H1 (cell line): ENCODE measurements around the gene EYA2. TPM values are rescaled to one million over a fixed set of nuclear protein-coding genes. Genes with fewer than 3 reads are reported as not detected.

Source experiments
- CTCF ChIA-PET: fragments of 300-600 bp; sonication (Branson Sonifier 250); formaldehyde crosslinking; loops from one replicate; lab custom pipeline; 2021; ENCODE audit not compliant: partially characterized antibody; lab: Charles Lee
- POLR2A ChIA-PET: fragments of 300-600 bp; sonication (Branson Sonifier 250); formaldehyde crosslinking; loops from one replicate; lab custom pipeline; 2021; ENCODE audit warnings: inconsistent platforms; ENCODE audit not compliant: partially characterized antibody; lab: Charles Lee
- DNase-seq, 2 experiments: peaks; one replicate each; pipeline versions ENCODE4 v3.0.0 to v3.0.0-alpha.2; 2010 to 2022; ENCODE audit warnings: low spot score in 2 of 2, low read depth in 1 of 2, mixed read lengths in 1 of 2
- FAIRE-seq: peaks from 2 replicates; lab custom pipeline; 2011; peaks lifted over from hg19 to GRCh38; lab: Jason Lieb, UNC
- H2AFZ ChIP-seq: 2 replicates; pipeline ENCODE4 v1.8.1; 2012; ENCODE audit warnings: low read length, inconsistent platforms
- H2AK5ac ChIP-seq: 2 replicates; pipeline ENCODE4 v1.6.1; 2013; ENCODE audit warnings: low read depth, low read length
- H2BK120ac ChIP-seq: replicated peaks from 2 replicates; pipeline ENCODE3; 2013; ENCODE audit warnings: low read depth, low read length, inconsistent platforms
- H2BK12ac ChIP-seq: 2 replicates; pipeline ENCODE4 v1.6.1; 2013; ENCODE audit warnings: low read depth, low read length
- H2BK15ac ChIP-seq: 2 replicates; pipeline ENCODE4 v1.6.1; 2013; ENCODE audit warnings: low read length
- H2BK20ac ChIP-seq: 2 replicates; pipeline ENCODE4 v1.6.1; 2013; ENCODE audit warnings: low read length
- H2BK5ac ChIP-seq: 2 replicates; pipeline ENCODE4 v1.6.1; 2013; ENCODE audit warnings: low read depth, low read length
- H3K14ac ChIP-seq: 2 replicates; pipeline ENCODE4 v1.6.1; 2013; ENCODE audit warnings: inconsistent platforms; ENCODE audit not compliant: insufficient read length
- H3K18ac ChIP-seq: 2 replicates; pipeline ENCODE4 v1.6.1; 2013; ENCODE audit warnings: low read length; ENCODE audit errors: extremely low read depth
- H3K23ac ChIP-seq: 2 replicates; pipeline ENCODE4 v1.6.1; 2013; ENCODE audit warnings: inconsistent platforms; ENCODE audit not compliant: insufficient read length
- H3K23me2 ChIP-seq: 2 replicates; pipeline ENCODE4 v1.6.1; 2013; ENCODE audit warnings: low read depth, low read length
- H3K27ac ChIP-seq: 2 replicates; pipeline ENCODE4 v1.6.1; 2011; ENCODE audit warnings: low read depth, low read length, inconsistent platforms
- H3K27me3 ChIP-seq, 4 experiments: replicated peaks in 1 of 4; 1 replicate in 1 of 4; 2 replicates in 3 of 4; pipeline versions ENCODE4 v1.6.1 to v1.8.1; 2011 to 2013; ENCODE audit warnings: low read length in 3 of 4, mild to moderate bottlenecking in 3 of 4, inconsistent platforms in 2 of 4, mixed read lengths in 2 of 4, moderate library complexity in 1 of 4; ENCODE audit not compliant: control insufficient read depth in 3 of 4, insufficient read depth in 3 of 4; ENCODE audit errors: extremely low read depth in 1 of 4
- H3K36me3 ChIP-seq, 4 experiments: 2 replicates each; pipeline versions ENCODE4 v1.6.1 to v1.8.1; 2011 to 2013; ENCODE audit warnings: mild to moderate bottlenecking in 4 of 4, low read length in 3 of 4, moderate library complexity in 2 of 4, control low read depth in 1 of 4, inconsistent platforms in 1 of 4; ENCODE audit not compliant: insufficient read depth in 4 of 4, control insufficient read depth in 2 of 4
- H3K4ac ChIP-seq: replicated peaks from 2 replicates; pipeline ENCODE3; 2013; ENCODE audit warnings: low read length, low read depth, mixed read lengths, inconsistent platforms; ENCODE audit not compliant: insufficient read length
- H3K4me1 ChIP-seq, 4 experiments: replicated peaks in 1 of 4; 1 replicate in 1 of 4; 2 replicates in 3 of 4; pipeline versions ENCODE4 v1.6.1 to v1.8.1; 2011 to 2013; ENCODE audit warnings: low read length in 3 of 4, inconsistent platforms in 2 of 4, mixed read lengths in 1 of 4; ENCODE audit not compliant: insufficient read depth in 4 of 4, control insufficient read depth in 3 of 4
- H3K4me2 ChIP-seq, 2 experiments: 2 replicates each; pipeline versions ENCODE4 v1.6.1 to v1.8.1; 2011 to 2013; ENCODE audit warnings: low read depth in 2 of 2, low read length in 2 of 2, control low read depth in 1 of 2, inconsistent platforms in 1 of 2, mild to moderate bottlenecking in 1 of 2; ENCODE audit not compliant: insufficient read depth in 1 of 2
- H3K4me3 ChIP-seq, 4 experiments: fragments of 200-600, 300-600 bp in 1 of 4; sonication (generic), shearing (Covaris generic), sonication (Bioruptor Twin) in 1 of 4; 2 replicates each; pipeline versions ENCODE4 v1.5.1 to v1.8.1; 2011 to 2016; ENCODE audit warnings: low read length in 4 of 4, low read depth in 3 of 4, control low read depth in 2 of 4, inconsistent platforms in 2 of 4, mild to moderate bottlenecking in 2 of 4, mixed read lengths in 1 of 4, moderate library complexity in 1 of 4; ENCODE audit not compliant: insufficient read depth in 2 of 4; ENCODE audit errors: extremely low read depth in 1 of 4
- H3K56ac ChIP-seq: replicated peaks from 2 replicates; pipeline ENCODE3; 2013; ENCODE audit warnings: low read depth, mild to moderate bottlenecking, mixed read lengths, low read length, inconsistent platforms; ENCODE audit not compliant: insufficient read length
- H3K79me1 ChIP-seq: 2 replicates; pipeline ENCODE4 v1.6.1; 2013; ENCODE audit warnings: low read depth, low read length, control low read depth
- H3K79me2 ChIP-seq, 2 experiments: 2 replicates each; pipeline versions ENCODE4 v1.6.1 to v1.8.1; 2012 to 2013; ENCODE audit warnings: low read length in 2 of 2, mild to moderate bottlenecking in 2 of 2, inconsistent platforms in 1 of 2; ENCODE audit not compliant: insufficient read depth in 2 of 2, control insufficient read depth in 1 of 2
- H3K9ac ChIP-seq, 4 experiments: replicated peaks in 1 of 4; 1 replicate in 1 of 4; 2 replicates in 3 of 4; pipeline versions ENCODE4 v1.6.1 to v1.8.1; 2011 to 2013; ENCODE audit warnings: low read depth in 3 of 4, low read length in 3 of 4, control low read depth in 2 of 4, mild to moderate bottlenecking in 2 of 4, moderate library complexity in 2 of 4, inconsistent platforms in 1 of 4; ENCODE audit errors: extremely low read depth in 1 of 4
- H3K9me3 ChIP-seq, 2 experiments: 2 replicates each; pipeline versions ENCODE4 v1.6.1 to v1.8.1; 2012 to 2013; ENCODE audit warnings: mild to moderate bottlenecking in 2 of 2, moderate library complexity in 2 of 2, control low read depth in 1 of 2, inconsistent platforms in 1 of 2, low read depth in 1 of 2, low read length in 1 of 2, mixed read lengths in 1 of 2; ENCODE audit not compliant: insufficient read depth in 2 of 2
- H4K20me1 ChIP-seq, 2 experiments: replicated peaks in 1 of 2; 2 replicates each; pipeline versions ENCODE3 to v1.8.1; 2011 to 2013; ENCODE audit warnings: inconsistent platforms in 2 of 2, low read length in 2 of 2, mild to moderate bottlenecking in 1 of 2; ENCODE audit not compliant: insufficient read depth in 2 of 2, control insufficient read depth in 1 of 2
- H4K5ac ChIP-seq: 2 replicates; pipeline ENCODE4 v1.6.1; 2013; ENCODE audit warnings: low read length, low read depth, mixed read lengths, inconsistent platforms; ENCODE audit not compliant: insufficient read length
- H4K8ac ChIP-seq: 2 replicates; pipeline ENCODE4 v1.8.0; 2013; ENCODE audit warnings: mild to moderate bottlenecking, moderate library complexity, low read length, inconsistent platforms; ENCODE audit not compliant: insufficient read depth; ENCODE audit errors: extremely low read depth
- H4K91ac ChIP-seq: replicated peaks from 2 replicates; pipeline ENCODE3; 2013; ENCODE audit warnings: low read length, mixed read lengths, inconsistent platforms; ENCODE audit not compliant: insufficient read length
- BRCA1 ChIP-seq: IDR thresholded peaks from 2 replicates; pipeline ENCODE4 v1.6.1; 2012; ENCODE audit warnings: low read depth, low read length, improper control_type of control experiment
- CTBP2 ChIP-seq: IDR thresholded peaks from 2 replicates; pipeline ENCODE4 v1.7.0; 2011; ENCODE audit warnings: borderline replicate concordance, mild to moderate bottlenecking, moderate library complexity, mixed read lengths, low read length; ENCODE audit not compliant: insufficient read depth, insufficient read length
- CTCF ChIP-seq, 3 experiments: IDR thresholded peaks; 1 replicate in 2 of 3; 2 replicates in 1 of 3; pipeline versions ENCODE4 v1.5.1 to v1.6.1; 2011; ENCODE audit warnings: low read length in 3 of 3, mild to moderate bottlenecking in 3 of 3, inconsistent platforms in 2 of 3, low read depth in 1 of 3, moderate library complexity in 1 of 3; ENCODE audit not compliant: insufficient read depth in 1 of 3; ENCODE audit errors: control extremely low read depth in 1 of 3
- GABPA ChIP-seq: IDR thresholded peaks from 2 replicates; pipeline ENCODE4 v1.6.1; 2011; ENCODE audit warnings: mild to moderate bottlenecking, low read length, moderate library complexity, borderline replicate concordance; ENCODE audit not compliant: insufficient read depth
- JUND ChIP-seq: IDR thresholded peaks from 2 replicates; pipeline ENCODE4 v1.6.1; 2011; ENCODE audit warnings: mild to moderate bottlenecking, improper control_type of control experiment, low read length
- MAFK ChIP-seq: IDR thresholded peaks from 2 replicates; pipeline ENCODE4 v1.6.1; 2012; ENCODE audit warnings: low read depth, mild to moderate bottlenecking, improper control_type of control experiment, low read length
- NANOG ChIP-seq: IDR thresholded peaks from 2 replicates; pipeline ENCODE4 v1.6.1; 2011; ENCODE audit warnings: low read length, low read depth, mild to moderate bottlenecking, inconsistent platforms; ENCODE audit not compliant: insufficient read depth, poor library complexity, severe bottlenecking
- WGBS, 2 experiments: shearing (Covaris generic) in 1 of 2; methylation state at CpG; one replicate each; pipeline versions ENCODE4 v1.1.6 to v1.1.7; 2013 to 2015; ENCODE audit warnings: low lambda C conversion rate in 2 of 2, mixed read lengths in 2 of 2, inconsistent platforms in 1 of 2, low coverage in 1 of 2, missing lambda C conversion rate in 1 of 2; ENCODE audit not compliant: insufficient replicate concordance in 2 of 2, insufficient coverage in 1 of 2, insufficient read length in 1 of 2; ENCODE audit errors: extremely low coverage in 1 of 2, missing lambda C conversion rate in 1 of 2; 5-methylcytosine and 5-hydroxymethylcytosine counted together
- polyA plus RNA-seq, 7 experiments: library from polyadenylated mRNA; depleted of rRNA in 3 of 7; stranded (reverse) in 5 of 7; unstranded in 2 of 7; fragments of >200 nt in 5 of 7; fragments of 200-250 nt in 2 of 7; gene quantifications; 1 replicate in 5 of 7; 2 replicates in 1 of 7; 4 replicates in 1 of 7; pipeline versions ENCODE4 v1.2.1 to v1.2.3, GENCODE V29; 2011 to 2013; ENCODE audit warnings: missing spikeins in 2 of 7, mixed read lengths in 2 of 7
- total RNA-seq: library from RNA; stranded (reverse); fragmentation: NEBNext Ultra II Directional; extraction: Animal tissue kit (Norgen Biotek cat#: 25700); gene quantifications from 2 replicates; pipeline ENCODE4 v1.2.1, GENCODE V29; 2021

The EYA2 gene
- total and polyA plus RNA-seq, 2 of the 8 experiments (the other 6 are each of a cell fraction or from before 2014, with no cell fraction given) = 1.6 to 1.7 TPM

GRCh38 chr20:47217482-47218446 lies 323.1 kb downstream of the EYA2 start:
- WGBS, 2 experiments = 90% methylated on average over 12 of the region's 12 CpGs; no CpG with 5 or more reads in 1 of the 2 experiments
- TF ChIP-seq CTBP2 = no peak
- TF ChIP-seq NANOG = no peak
- no peak for TF ChIP-seq JUND
- TF ChIP-seq CTCF (IDR thresholded peaks at IDR 0.05; ENCODE audit: control extremely low read depth in 1 of 3, insufficient read depth in 1 of 3, low read depth in 1 of 3, low read length in 3 of 3) = no peak
- TF ChIP-seq BRCA1 = no peak
- TF ChIP-seq MAFK = no peak
- TF ChIP-seq GABPA = no peak

More at GRCh38 chr20:47217482-47218446, 323.1 kb downstream of the EYA2 start:
- Histone ChIP-seq H3K27ac (no peak overlapping the region), H3K23ac (no peak overlapping the region), H4K20me1 (peaks cover 4 to 9% of the 10 kb centered on the region in 2 experiments), H2BK20ac (no peak overlapping the region), H2AFZ (no peak overlapping the region), H2AK5ac (no peak overlapping the region), H3K27me3 (no peaks in the 10 kb centered on the region), H3K18ac (no peak overlapping the region), H3K9me3 (no peaks in the 10 kb centered on the region), H3K4me2 (no peak overlapping the region), H3K4ac (no peak overlapping the region), H4K91ac (no peak overlapping the region), H4K8ac (no peak overlapping the region), H3K56ac (no peak overlapping the region), H2BK120ac (no peak overlapping the region), H3K14ac (no peak overlapping the region), H3K79me2 (peaks cover under 1 to 32% of the 10 kb centered on the region in 2 experiments; a peak in 2 of 4 replicates), H3K23me2 (no peaks in the 10 kb centered on the region), H3K36me3 (peaks cover 22 to 92% (median 63%) of the 10 kb centered on the region in 4 experiments), H3K4me3 (no peak overlapping the region), H2BK5ac (no peak overlapping the region), H2BK15ac (no peak overlapping the region), H2BK12ac (no peak overlapping the region), H4K5ac (no peak overlapping the region), H3K79me1 (peaks cover 11% of the 10 kb centered on the region), H3K4me1 (no peaks in the 10 kb centered on the region), H3K9ac (no peak overlapping the region)
- DNase-seq (no peak), FAIRE-seq (no peak)
- ChIA-PET POLR2A (interaction anchor here (0.9 to 1.7 kb wide), 3 partner anchors 10 to 139 kb away, joined by 3 to 6 read pairs (median 3); partner anchors contain the start of gene ZMYND8), CTCF (interaction anchor here (0.9 to 2.2 kb wide), 9 partner anchors 9 to 180 kb away, joined by 3 to 13 read pairs (median 4); no protein-coding TSS in a partner anchor)
